Measurements from ENCODE around the gene TMEM80. TPM values are rescaled to one million over a fixed set of nuclear protein-coding genes. Genes with fewer than 3 reads are reported as not detected.

The TMEM80 gene
- total RNA-seq, 2 experiments from 2014 or later, result 21.0 to 22.0 TPM

- CTCF ChIA-PET, result no interaction called here
- intact Hi-C loops (cut with DNase I, micrococcal nuclease), result no loop called here
- TF ChIP-seq, protein P1, sequence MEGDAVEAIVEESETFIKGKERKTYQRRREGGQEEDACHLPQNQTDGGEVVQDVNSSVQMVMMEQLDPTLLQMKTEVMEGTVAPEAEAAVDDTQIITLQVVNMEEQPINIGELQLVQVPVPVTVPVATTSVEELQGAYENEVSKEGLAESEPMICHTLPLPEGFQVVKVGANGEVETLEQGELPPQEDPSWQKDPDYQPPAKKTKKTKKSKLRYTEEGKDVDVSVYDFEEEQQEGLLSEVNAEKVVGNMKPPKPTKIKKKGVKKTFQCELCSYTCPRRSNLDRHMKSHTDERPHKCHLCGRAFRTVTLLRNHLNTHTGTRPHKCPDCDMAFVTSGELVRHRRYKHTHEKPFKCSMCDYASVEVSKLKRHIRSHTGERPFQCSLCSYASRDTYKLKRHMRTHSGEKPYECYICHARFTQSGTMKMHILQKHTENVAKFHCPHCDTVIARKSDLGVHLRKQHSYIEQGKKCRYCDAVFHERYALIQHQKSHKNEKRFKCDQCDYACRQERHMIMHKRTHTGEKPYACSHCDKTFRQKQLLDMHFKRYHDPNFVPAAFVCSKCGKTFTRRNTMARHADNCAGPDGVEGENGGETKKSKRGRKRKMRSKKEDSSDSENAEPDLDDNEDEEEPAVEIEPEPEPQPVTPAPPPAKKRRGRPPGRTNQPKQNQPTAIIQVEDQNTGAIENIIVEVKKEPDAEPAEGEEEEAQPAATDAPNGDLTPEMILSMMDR (IDR thresholded peaks at IDR 0.05), result no peak
- POLR2A ChIA-PET, result no interaction called here
- Histone ChIP-seq H3K27ac (ENCODE audit: low read depth in 1 of 2, low read length in 2 of 2) (no peak overlapping the region), H3K4me1 (ENCODE audit: insufficient read depth, low read length) (no peaks in the 10 kb centered on the region), H3K4me3 (ENCODE audit: low read length) (no peak overlapping the region), H3K27me3 (ENCODE audit: control insufficient read depth in 1 of 2, insufficient read depth in 2 of 2, low read length in 2 of 2) (no peaks in the 10 kb centered on the region), H3K9me3 (ENCODE audit: control insufficient read depth in 1 of 2, insufficient read depth in 1 of 2, low read length in 2 of 2) (peaks cover 0 to 8% of the 10 kb centered on the region in 2 experiments), H3K36me3 (ENCODE audit: insufficient read depth, low read length) (peaks cover 50% of the 10 kb centered on the region)
- no peaks in the 10 kb centered on the region for H3K4me1 Mint-ChIP-seq (ENCODE audit: low read depth)
- ATAC-seq (ENCODE audit: poor library complexity) (no peak), DNase-seq (no peak)
- H3K36me3 Mint-ChIP-seq (ENCODE audit: low read depth), result peaks cover 77% of the 10 kb centered on the region
- H3K9me3 Mint-ChIP-seq, result no peaks in the 10 kb centered on the region
- no peak overlapping the region for H3K4me3 Mint-ChIP-seq
- no peaks in the 10 kb centered on the region for H3K27me3 Mint-ChIP-seq
- no peak overlapping the region for H3K27ac Mint-ChIP-seq
Observed at GRCh38 chr11:678297-678696, 17.3 kb upstream of the TMEM80 start.

DNA sequence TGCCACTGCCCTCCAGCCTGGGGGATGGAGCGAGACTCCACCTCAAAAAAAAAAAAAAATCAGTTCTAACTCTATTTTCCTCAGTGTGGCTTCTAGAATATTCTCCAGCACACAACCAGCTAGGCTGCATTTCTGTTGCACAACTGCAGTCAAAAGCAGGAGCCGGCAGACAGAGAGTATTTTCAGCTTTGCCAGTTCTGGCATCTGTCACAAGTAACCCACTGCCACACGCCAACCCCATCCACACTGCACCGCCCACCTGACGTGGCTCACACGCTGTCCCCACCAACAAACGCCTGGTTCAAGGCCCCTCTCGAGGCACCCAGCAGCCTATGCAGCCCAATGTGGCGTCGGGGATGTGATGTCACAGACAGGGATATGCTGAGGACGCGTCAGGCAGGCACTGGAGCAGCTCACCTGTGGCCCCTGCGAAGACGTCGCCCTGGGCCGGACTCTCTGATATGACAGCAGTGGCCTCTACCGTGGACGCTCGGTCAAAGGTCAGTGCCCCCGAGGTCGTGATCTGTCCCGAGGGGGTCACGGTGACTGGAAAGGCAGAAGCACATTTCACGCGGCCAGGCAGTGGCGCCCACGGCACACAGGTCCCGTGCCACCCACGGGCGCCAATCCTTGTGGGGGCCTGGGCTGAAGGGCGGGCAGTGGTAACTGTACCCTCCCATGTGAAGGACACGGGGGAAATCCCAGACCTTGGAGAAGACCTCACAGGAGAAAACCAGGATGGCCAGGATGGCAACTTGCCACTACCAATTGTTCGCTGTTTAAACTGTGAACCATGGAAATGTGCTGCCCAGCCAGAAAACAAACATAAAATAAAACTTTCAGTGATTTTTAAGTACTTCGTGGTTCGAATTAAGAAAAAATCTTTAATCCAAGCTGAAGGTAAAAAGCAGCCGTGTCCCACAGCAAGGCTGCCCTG, 16.1 kb upstream of the TMEM80 start:
- CTCF ChIA-PET, result no interaction called here
- intact Hi-C loops (cut with DNase I, micrococcal nuclease), result no loop called here
- no peak overlapping the region for H3K27ac Mint-ChIP-seq
- DNase-seq, result no peak
- H3K4me1 Mint-ChIP-seq (ENCODE audit: low read depth), result no peaks in the 10 kb centered on the region
- H3K4me1 ChIP-seq (ENCODE audit: insufficient read depth, low read length), result no peaks in the 10 kb centered on the region
- H3K36me3 ChIP-seq (ENCODE audit: insufficient read depth, low read length), result peaks cover 49% of the 10 kb centered on the region
- no peak for ATAC-seq (ENCODE audit: poor library complexity)
- H3K9me3 Mint-ChIP-seq, result no peaks in the 10 kb centered on the region
- TF ChIP-seq, protein P1 (IDR thresholded peaks at IDR 0.05), result no peak
- peaks cover 0 to 8% of the 10 kb centered on the region in 2 experiments for H3K9me3 ChIP-seq (ENCODE audit: control insufficient read depth in 1 of 2, insufficient read depth in 1 of 2, low read length in 2 of 2)
- H3K27ac ChIP-seq (ENCODE audit: low read depth in 1 of 2, low read length in 2 of 2), result no peak overlapping the region
- no peaks in the 10 kb centered on the region for H3K27me3 Mint-ChIP-seq
- POLR2A ChIA-PET, result no interaction called here
- H3K27me3 ChIP-seq (ENCODE audit: control insufficient read depth in 1 of 2, insufficient read depth in 2 of 2, low read length in 2 of 2), result no peaks in the 10 kb centered on the region
- no peak overlapping the region for H3K4me3 ChIP-seq (ENCODE audit: low read length)
- H3K36me3 Mint-ChIP-seq (ENCODE audit: low read depth), result peaks cover 78% of the 10 kb centered on the region
- H3K4me3 Mint-ChIP-seq, result no peak overlapping the region

- H3K27me3 ChIP-seq (ENCODE audit: control insufficient read depth in 1 of 2, insufficient read depth in 2 of 2, low read length in 2 of 2), result no peaks in the 10 kb centered on the region
- no peak overlapping the region for H3K27ac ChIP-seq (ENCODE audit: low read depth in 1 of 2, low read length in 2 of 2)
- no peak overlapping the region for H3K4me3 ChIP-seq (ENCODE audit: low read length)
- Mint-ChIP-seq H3K27ac (no peak overlapping the region), H3K36me3 (ENCODE audit: low read depth) (peaks cover 80% of the 10 kb centered on the region), H3K4me1 (ENCODE audit: low read depth) (no peaks in the 10 kb centered on the region), H3K4me3 (no peak overlapping the region), H3K27me3 (no peaks in the 10 kb centered on the region), H3K9me3 (no peaks in the 10 kb centered on the region)
- DNase-seq (no peak), ATAC-seq (ENCODE audit: poor library complexity) (no peak)
- H3K4me1 ChIP-seq (ENCODE audit: insufficient read depth, low read length), result no peaks in the 10 kb centered on the region
- POLR2A ChIA-PET, result no interaction called here
- intact Hi-C loops (cut with DNase I, micrococcal nuclease), result no loop called here
- CTCF ChIA-PET, result no interaction called here
- peaks cover 0 to 8% of the 10 kb centered on the region in 2 experiments for H3K9me3 ChIP-seq (ENCODE audit: control insufficient read depth in 1 of 2, insufficient read depth in 1 of 2, low read length in 2 of 2)
- H3K36me3 ChIP-seq (ENCODE audit: insufficient read depth, low read length), result peaks cover 54% of the 10 kb centered on the region
- TF ChIP-seq, protein P1 (IDR thresholded peaks at IDR 0.05), result no peak
Observed at GRCh38 chr11:680476-680875, 15.1 kb upstream of the TMEM80 start.
